Suprapubic skin (tissue), 4 donors: Measurements from ENCODE around the gene SRP19. TPM values are rescaled to one million over a fixed set of nuclear protein-coding genes. Genes with fewer than 3 reads are reported as not detected.

ENCODE experiments used
- DNase-seq, 2 donors: peaks; one replicate each; pipeline ENCODE4 v3.0.0-alpha.2; 2019; ENCODE audit warnings: low spot score in 2 of 2
- H3K27ac ChIP-seq: fragments of 200-600 bp; sonication (generic); one replicate; pipeline ENCODE4 v1.5.1; 2019
- H3K27me3 ChIP-seq: fragments of 200-600 bp; sonication (generic); one replicate; pipeline ENCODE4 v1.5.1; 2019
- H3K36me3 ChIP-seq: fragments of 200-600 bp; sonication (generic); one replicate; pipeline ENCODE4 v1.5.1; 2019
- H3K4me1 ChIP-seq: fragments of 200-600 bp; sonication (generic); one replicate; pipeline ENCODE4 v1.5.1; 2019
- H3K4me3 ChIP-seq: fragments of 200-600 bp; sonication (generic); one replicate; pipeline ENCODE4 v1.5.1; 2019; ENCODE audit warnings: mild to moderate bottlenecking
- H3K9me3 ChIP-seq: fragments of 200-600 bp; sonication (generic); one replicate; pipeline ENCODE4 v1.5.1; 2019
- CTCF ChIP-seq, 2 donors: fragments of 200-600 bp in 1 of 2; fragments of 450-650 bp in 1 of 2; sonication (generic) in 1 of 2; IDR thresholded peaks; one replicate each; pipeline ENCODE4 v1.5.1; 2016 to 2019; ENCODE audit warnings: antibody characterized with exemption in 2 of 2, mild to moderate bottlenecking in 1 of 2, moderate library complexity in 1 of 2
- EP300 ChIP-seq: sonication (generic); formaldehyde crosslinking; IDR thresholded peaks from one replicate; pipeline ENCODE4 v1.6.1; 2017; ENCODE audit warnings: antibody characterized with exemption
- POLR2A ChIP-seq, 2 donors: fragments of 450-650 bp; IDR thresholded peaks; one replicate each; pipeline ENCODE4 v1.6.1; 2017; ENCODE audit warnings: antibody characterized with exemption in 2 of 2, mild to moderate bottlenecking in 2 of 2, moderate library complexity in 2 of 2
- POLR2AphosphoS5 ChIP-seq, 3 donors: sonication (generic); formaldehyde crosslinking; IDR thresholded peaks; one replicate each; pipeline ENCODE4 v1.6.1; 2017; ENCODE audit warnings: antibody characterized with exemption in 3 of 3
- WGBS: methylation state at CpG from one replicate; pipeline ENCODE4 v1.1.5; 2018; 5-methylcytosine and 5-hydroxymethylcytosine counted together
- total RNA-seq, 4 donors: library from RNA; depleted of rRNA; stranded (reverse); fragments of >200 nt; gene quantifications; one replicate each; pipeline ENCODE4 v1.1.0, GENCODE V29; 2016

The SRP19 gene
- 10 to 100 TPM; 26.2 to 48.6 (median 32.9) TPM for total RNA-seq

- Histone ChIP-seq H3K9me3 (no peaks in the 10 kb centered on the region), H3K4me1 (peaks cover 31% of the 10 kb centered on the region), H3K27me3 (no peaks in the 10 kb centered on the region), H3K36me3 (peaks cover 21% of the 10 kb centered on the region), H3K4me3 (peak within 1 kb of the TSS; percentile 77), H3K27ac (peak within 1 kb of the TSS; percentile 86)
- TF ChIP-seq CTCF (IDR thresholded peaks at IDR 0.05): no peak
- TF ChIP-seq EP300: peak; percentile 38
- peak in 1 of 2 donors; percentile 79 for TF ChIP-seq POLR2A (IDR thresholded peaks at IDR 0.05)
- peak in 2 of 3 donors; percentile 43 to 52 for TF ChIP-seq POLR2AphosphoS5 (IDR thresholded peaks at IDR 0.05)
- DNase-seq: peak; percentile 96
- WGBS: 2% methylated on average over 39 of the region's 47 CpGs
Measured at GRCh38 chr5:112860929-112861637, at the start of gene SRP19. Gene SRP19, plus strand, starts transcription at chr5:112861287. Its CDS starts 90 bp downstream, at chr5:112861377.

GRCh38 chr5:112812549-112812948 lies 48.5 kb upstream of the SRP19 start:
- Histone ChIP-seq H3K36me3 (peaks cover 52% of the 10 kb centered on the region), H3K9me3 (no peaks in the 10 kb centered on the region), H3K27ac (no peak overlapping the region), H3K27me3 (no peaks in the 10 kb centered on the region), H3K4me3 (no peak overlapping the region), H3K4me1 (no peaks in the 10 kb centered on the region)
- WGBS: 96% methylated on average over 1 of the region's 1 CpG
- TF ChIP-seq CTCF (IDR thresholded peaks at IDR 0.05) (no peak), POLR2AphosphoS5 (IDR thresholded peaks at IDR 0.05) (no peak), POLR2A (IDR thresholded peaks at IDR 0.05) (no peak), EP300 (no peak)
- DNase-seq: no peak

- WGBS: 98% methylated on average over 1 of the region's 1 CpG
- DNase-seq: no peak
- Histone ChIP-seq H3K4me3 (no peak overlapping the region), H3K36me3 (peaks cover 53% of the 10 kb centered on the region), H3K27ac (no peak overlapping the region), H3K4me1 (no peaks in the 10 kb centered on the region), H3K9me3 (no peaks in the 10 kb centered on the region), H3K27me3 (no peaks in the 10 kb centered on the region)
- TF ChIP-seq EP300 (no peak), POLR2A (IDR thresholded peaks at IDR 0.05) (no peak), POLR2AphosphoS5 (IDR thresholded peaks at IDR 0.05) (no peak), CTCF (IDR thresholded peaks at IDR 0.05) (no peak)
Measured at GRCh38 chr5:112820246-112820645, 40.8 kb upstream of the SRP19 start.

GRCh38 chr5:112822456-112822855 lies 38.6 kb upstream of the SRP19 start:
- TF ChIP-seq POLR2AphosphoS5 (IDR thresholded peaks at IDR 0.05): no peak
- no peak for TF ChIP-seq CTCF (IDR thresholded peaks at IDR 0.05)
- TF ChIP-seq POLR2A (IDR thresholded peaks at IDR 0.05): no peak
- TF ChIP-seq EP300: no peak
- Histone ChIP-seq H3K4me1 (no peaks in the 10 kb centered on the region), H3K27ac (no peak overlapping the region), H3K27me3 (no peaks in the 10 kb centered on the region), H3K36me3 (peaks cover 56% of the 10 kb centered on the region), H3K4me3 (no peak overlapping the region), H3K9me3 (no peaks in the 10 kb centered on the region)
- 82% methylated on average over 4 of the region's 4 CpGs for WGBS
- DNase-seq: no peak

GRCh38 chr5:112823181-112823580 lies 37.9 kb upstream of the SRP19 start:
- Histone ChIP-seq H3K27me3 (no peaks in the 10 kb centered on the region), H3K9me3 (no peaks in the 10 kb centered on the region), H3K4me1 (no peaks in the 10 kb centered on the region), H3K27ac (no peak overlapping the region), H3K36me3 (peaks cover 59% of the 10 kb centered on the region), H3K4me3 (no peak overlapping the region)
- no peak for TF ChIP-seq POLR2AphosphoS5 (IDR thresholded peaks at IDR 0.05)
- TF ChIP-seq CTCF (IDR thresholded peaks at IDR 0.05): no peak
- TF ChIP-seq EP300: no peak
- TF ChIP-seq POLR2A (IDR thresholded peaks at IDR 0.05): no peak
- DNase-seq: no peak
- 86% methylated on average over 2 of the region's 2 CpGs for WGBS
